ENCODE data around the gene DNAJB8. TPM values are rescaled to one million over a fixed set of nuclear protein-coding genes. Genes with fewer than 3 reads are reported as not detected.

Gene DNAJB8
- total RNA-seq, 4 donors from 2014 or later: not detected

GRCh38 chr3:128420289-128420688 is 46.4 kb downstream of the DNAJB8 start:
- DNase-seq (ENCODE audit: low spot score in 2 of 2): no peak
- intact Hi-C loops (cut with DNase I; ENCODE audit: low total_unique reads): no loop called here
- 96 to 98% methylated on average over 6 to 7 of the region's 7 CpGs for WGBS, 2 donors
- no peak overlapping the region for H3K4me3 ChIP-seq (ENCODE audit: low read depth, poor library complexity, severe bottlenecking)
- no peak for TF ChIP-seq CTCF (IDR thresholded peaks at IDR 0.05)
- no peak for TF ChIP-seq POLR2A (IDR thresholded peaks at IDR 0.05)

DNA sequence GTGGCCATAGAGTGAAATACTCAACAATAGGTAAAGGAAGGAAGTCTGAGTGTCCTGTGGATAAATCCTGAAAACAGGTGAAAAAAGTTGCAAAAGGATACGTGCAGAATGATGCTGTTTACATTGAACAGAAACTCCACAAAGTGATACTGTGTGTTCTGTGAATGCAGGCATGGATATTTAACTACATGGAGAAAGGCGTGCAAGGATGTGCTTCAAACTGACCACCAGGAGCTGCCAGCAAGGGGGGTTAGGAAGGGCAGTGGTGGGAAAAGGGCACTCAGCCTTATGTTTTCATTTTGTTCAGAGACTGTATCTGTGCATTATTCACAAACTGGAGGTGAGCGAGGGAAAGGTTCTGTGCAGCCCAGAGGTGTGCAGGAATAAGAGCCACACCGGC is 47.4 kb downstream of the DNAJB8 start:
- no peak for TF ChIP-seq CTCF (IDR thresholded peaks at IDR 0.05)
- no peak for TF ChIP-seq POLR2A (IDR thresholded peaks at IDR 0.05)
- intact Hi-C loops (cut with DNase I; ENCODE audit: low total_unique reads): no loop called here
- no peak for DNase-seq (ENCODE audit: low spot score in 2 of 2)
- H3K4me3 ChIP-seq (ENCODE audit: low read depth, poor library complexity, severe bottlenecking): no peak overlapping the region
- 95 to 96% methylated on average over 4 of the region's 4 CpGs for whole genome bisulfite sequencing, 2 donors

DNA sequence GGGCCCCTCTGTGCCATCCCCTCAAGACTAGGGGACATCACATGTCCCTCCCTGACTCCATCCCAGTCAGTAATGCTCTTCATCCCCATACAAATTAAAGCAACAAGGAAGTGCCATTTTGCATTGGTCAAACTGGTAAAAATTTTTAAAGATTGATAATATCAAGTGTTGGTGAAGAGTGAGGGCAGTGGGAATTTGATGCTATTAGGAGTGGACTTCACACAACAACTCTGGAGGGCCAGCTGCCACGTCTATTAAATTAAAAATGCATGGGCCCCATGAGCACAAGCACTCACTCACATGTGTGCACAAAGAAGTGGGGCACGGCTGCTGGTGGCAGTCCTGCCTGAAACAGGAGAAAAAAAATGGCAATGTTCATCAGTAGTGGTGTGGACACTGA is 47.8 kb downstream of the DNAJB8 start:
- WGBS, 2 donors: 86 to 87% methylated on average over 2 of the region's 2 CpGs
- TF ChIP-seq POLR2A (IDR thresholded peaks at IDR 0.05): no peak
- TF ChIP-seq CTCF (IDR thresholded peaks at IDR 0.05): no peak
- DNase-seq (ENCODE audit: low spot score in 2 of 2): no peak
- intact Hi-C loops (cut with DNase I; ENCODE audit: low total_unique reads): no loop called here
- H3K4me3 ChIP-seq (ENCODE audit: low read depth, poor library complexity, severe bottlenecking): no peak overlapping the region

DNA sequence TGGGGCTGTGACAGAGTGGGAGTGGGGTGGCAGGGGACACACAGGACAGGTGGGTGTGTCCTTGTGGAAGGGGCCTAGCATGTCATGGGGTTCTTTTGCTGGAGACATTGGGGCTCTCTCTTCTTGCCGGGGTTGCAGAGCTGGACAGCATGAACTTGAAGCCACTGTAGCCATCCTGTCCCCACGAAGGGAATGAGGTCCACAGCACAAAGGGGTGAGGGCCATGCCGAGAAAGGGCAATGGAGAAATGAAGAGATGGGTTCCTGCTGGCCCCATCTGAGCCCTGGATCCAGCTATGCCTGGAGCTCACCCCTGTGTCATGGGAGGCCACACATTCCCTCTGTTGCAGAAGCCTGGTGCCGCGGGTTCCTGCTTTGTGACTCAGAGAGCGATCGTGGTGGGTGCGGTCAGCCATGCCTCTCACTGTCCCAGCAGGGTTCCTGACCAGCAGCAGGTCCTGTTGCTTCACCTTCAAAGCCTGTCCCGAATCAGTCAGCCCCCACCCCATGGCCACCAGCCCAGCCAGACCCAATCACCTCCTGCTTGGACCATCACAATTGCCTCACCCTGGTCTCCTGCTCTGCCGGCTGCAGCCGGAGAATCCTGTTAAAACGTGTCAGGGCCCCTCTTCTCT is 50.0 kb downstream of the DNAJB8 start:
- intact Hi-C loops (cut with DNase I; ENCODE audit: low total_unique reads): no loop called here
- 55 to 60% methylated on average over 12 of the region's 12 CpGs for WGBS, 2 donors
- H3K4me3 ChIP-seq (ENCODE audit: low read depth, poor library complexity, severe bottlenecking): no peak overlapping the region
- no peak for TF ChIP-seq POLR2A (IDR thresholded peaks at IDR 0.05)
- TF ChIP-seq CTCF (IDR thresholded peaks at IDR 0.05): no peak
- peak in 1 of 2 donors; percentile 25 for DNase-seq (ENCODE audit: low spot score in 2 of 2)

- WGBS, 2 donors: 68 to 81% methylated on average over 17 of the region's 19 CpGs
- H3K4me3 ChIP-seq (ENCODE audit: low read depth, poor library complexity, severe bottlenecking): no peak overlapping the region
- DNase-seq (ENCODE audit: low spot score in 2 of 2): peak in 1 of 2 donors; percentile 33
- TF ChIP-seq CTCF (IDR thresholded peaks at IDR 0.05) (no peak), POLR2A (IDR thresholded peaks at IDR 0.05) (no peak)
- intact Hi-C loops (cut with DNase I; ENCODE audit: low total_unique reads): no loop called here
These were observed 50.7 kb downstream of the DNAJB8 start for GRCh38 chr3:128415773-128416577.
